Measurements from ENCODE around the gene SLC25A13.

- TF ChIP-seq AFF1 (IDR thresholded peaks at IDR 0.05; ENCODE audit: low read depth in 1 of 2, partially characterized antibody in 2 of 2) (no peak), SIN3A (IDR thresholded peaks at IDR 0.05; ENCODE audit: borderline replicate concordance in 2 of 2, control insufficient read depth in 1 of 2, low read depth in 2 of 2, low read length in 2 of 2) (no peak), CTCF (IDR thresholded peaks at IDR 0.05 in 2 of 3, conservative IDR thresholded peaks at IDR 0.05 in 1 of 3; ENCODE audit: insufficient read depth in 2 of 3, low read depth in 1 of 3, low read length in 3 of 3) (no peak)
These were observed 186.7 kb downstream of the SLC25A13 start for GRCh38 chr7:96135241-96135640.

All from K562 (cell line).